H9 (cell line): Measurements from ENCODE around the gene GTF2E1. TPM values are rescaled to one million over a fixed set of nuclear protein-coding genes. Genes with fewer than 3 reads are reported as not detected.

Experiments used
- DNase-seq: peaks from one replicate; pipeline ENCODE4 v3.0.0-alpha.2; 2017
- H2AFZ ChIP-seq: one replicate; pipeline ENCODE4 v1.6.1; 2013; ENCODE audit warnings: mild to moderate bottlenecking, low read length, control low read depth, moderate library complexity
- H2AK5ac ChIP-seq: 2 replicates; pipeline ENCODE4 v1.6.1; 2013; ENCODE audit warnings: low read length, control low read depth, mixed read lengths; ENCODE audit not compliant: insufficient read length
- H2BK120ac ChIP-seq: one replicate; pipeline ENCODE4 v1.6.1; 2013; ENCODE audit warnings: low read depth, mild to moderate bottlenecking, low read length, control low read depth, inconsistent platforms; ENCODE audit not compliant: poor library complexity, severe bottlenecking
- H2BK12ac ChIP-seq: 2 replicates; pipeline ENCODE4 v1.6.1; 2013; ENCODE audit warnings: low read length, control low read depth, mixed read lengths, low read depth; ENCODE audit not compliant: insufficient read length
- H2BK15ac ChIP-seq: 2 replicates; pipeline ENCODE4 v1.6.1; 2013; ENCODE audit warnings: low read depth, low read length, control low read depth
- H2BK20ac ChIP-seq: one replicate; pipeline ENCODE4 v1.6.1; 2013; ENCODE audit warnings: low read depth, mild to moderate bottlenecking, low read length, control low read depth, inconsistent platforms; ENCODE audit not compliant: poor library complexity, severe bottlenecking
- H2BK5ac ChIP-seq: 2 replicates; pipeline ENCODE4 v1.6.1; 2013; ENCODE audit warnings: low read length, control low read depth, mixed read lengths; ENCODE audit not compliant: insufficient read length
- H3K14ac ChIP-seq: 2 replicates; pipeline ENCODE4 v1.6.1; 2013; ENCODE audit warnings: low read length, control low read depth; ENCODE audit not compliant: insufficient read depth
- H3K18ac ChIP-seq: 2 replicates; pipeline ENCODE4 v1.6.1; 2013; ENCODE audit warnings: low read depth, mild to moderate bottlenecking, mixed read lengths, low read length, control low read depth; ENCODE audit not compliant: insufficient read length
- H3K23ac ChIP-seq: 2 replicates; pipeline ENCODE4 v1.6.1; 2013; ENCODE audit warnings: low read length, control low read depth, mixed read lengths, low read depth; ENCODE audit not compliant: insufficient read length
- H3K23me2 ChIP-seq: 2 replicates; pipeline ENCODE4 v1.6.1; 2013; ENCODE audit warnings: low read depth, mild to moderate bottlenecking, mixed read lengths, low read length, control low read depth; ENCODE audit not compliant: insufficient read length, poor library complexity, severe bottlenecking
- H3K27ac ChIP-seq: 2 replicates; pipeline ENCODE4 v1.5.1; 2013; ENCODE audit warnings: low read length, control low read depth, mixed read lengths, low read depth; ENCODE audit not compliant: insufficient read length
- H3K27me3 ChIP-seq: 2 replicates; pipeline ENCODE4 v1.6.1; 2013; ENCODE audit warnings: low read length, control low read depth, inconsistent platforms; ENCODE audit not compliant: insufficient read depth
- H3K4ac ChIP-seq: 2 replicates; pipeline ENCODE4 v1.6.1; 2013; ENCODE audit warnings: low read depth, mild to moderate bottlenecking, control low read depth, inconsistent platforms, low read length, moderate library complexity
- H3K4me1 ChIP-seq: 2 replicates; pipeline ENCODE4 v1.6.1; 2013; ENCODE audit warnings: low read length, control low read depth, inconsistent platforms; ENCODE audit not compliant: insufficient read depth
- H3K4me2 ChIP-seq: 2 replicates; pipeline ENCODE4 v1.6.1; 2013; ENCODE audit warnings: low read length, control low read depth, mixed read lengths; ENCODE audit not compliant: insufficient read length, insufficient read depth
- H3K56ac ChIP-seq: 2 replicates; pipeline ENCODE4 v1.6.1; 2013; ENCODE audit warnings: low read depth, mild to moderate bottlenecking, mixed read lengths, low read length, control low read depth; ENCODE audit not compliant: insufficient read length
- H3K79me1 ChIP-seq: 2 replicates; pipeline ENCODE4 v1.6.1; 2013; ENCODE audit warnings: low read depth, mild to moderate bottlenecking, moderate library complexity, low read length, control low read depth, inconsistent platforms; ENCODE audit not compliant: insufficient read depth, poor library complexity, severe bottlenecking
- H3K79me2 ChIP-seq: 2 replicates; pipeline ENCODE4 v1.6.1; 2013; ENCODE audit warnings: low read length, control low read depth, inconsistent platforms; ENCODE audit not compliant: insufficient read depth
- H3K9ac ChIP-seq: 2 replicates; pipeline ENCODE4 v1.6.1; 2013; ENCODE audit warnings: low read length, control low read depth, mixed read lengths; ENCODE audit not compliant: insufficient read length; ENCODE audit errors: extremely low read depth
- H3K9me3 ChIP-seq: one replicate; pipeline ENCODE4 v1.6.1; 2013; ENCODE audit warnings: low read depth, low read length, inconsistent platforms; ENCODE audit not compliant: control insufficient read depth
- H3T11ph ChIP-seq: one replicate; pipeline ENCODE4 v1.6.1; 2013; ENCODE audit warnings: mild to moderate bottlenecking, low read length, control low read depth, inconsistent platforms
- H4K20me1 ChIP-seq: one replicate; pipeline ENCODE4 v1.6.1; 2013; ENCODE audit not compliant: control insufficient read depth, insufficient read length, insufficient read depth
- H4K5ac ChIP-seq: 2 replicates; pipeline ENCODE4 v1.6.1; 2013; ENCODE audit warnings: low read depth, mild to moderate bottlenecking, mixed read lengths, low read length, control low read depth; ENCODE audit not compliant: insufficient read length
- H4K8ac ChIP-seq: replicated peaks from 2 replicates; pipeline ENCODE4 v1.6.1; 2013; ENCODE audit warnings: low read length, control low read depth, mixed read lengths, low read depth; ENCODE audit not compliant: insufficient read length
- H4K91ac ChIP-seq: 2 replicates; pipeline ENCODE4 v1.6.1; 2013; ENCODE audit warnings: low read depth, mild to moderate bottlenecking, moderate library complexity, mixed read lengths, low read length, control low read depth; ENCODE audit not compliant: insufficient read length
- H3K27ac Mint-ChIP-seq, 3 experiments: 2 replicates in 2 of 3; 3 replicates in 1 of 3; pipeline ENCODE4 v1.8.0; 2020 to 2021; ENCODE audit warnings: mixed read lengths in 3 of 3, mild to moderate bottlenecking in 1 of 3, moderate library complexity in 1 of 3
- H3K27me3 Mint-ChIP-seq: 2 replicates; pipeline ENCODE4 v1.8.0; 2021; ENCODE audit warnings: low read depth, mild to moderate bottlenecking, moderate library complexity, mixed read lengths
- H3K36me3 Mint-ChIP-seq, 3 experiments: 2 replicates in 2 of 3; 3 replicates in 1 of 3; pipeline ENCODE4 v1.8.0; 2020 to 2021; ENCODE audit warnings: low read depth in 3 of 3, mixed read lengths in 3 of 3; ENCODE audit not compliant: insufficient read depth in 1 of 3
- H3K4me1 Mint-ChIP-seq, 2 experiments: 2 replicates each; pipeline ENCODE4 v1.8.0; 2020; ENCODE audit warnings: mixed read lengths in 2 of 2
- H3K4me3 Mint-ChIP-seq, 2 experiments: 2 replicates in 1 of 2; 3 replicates in 1 of 2; pipeline ENCODE4 v1.8.0; 2020 to 2021; ENCODE audit warnings: mild to moderate bottlenecking in 2 of 2, mixed read lengths in 2 of 2, moderate library complexity in 1 of 2
- H3K9me3 Mint-ChIP-seq, 2 experiments: 2 replicates in 1 of 2; 3 replicates in 1 of 2; pipeline ENCODE4 v1.8.0; 2020; ENCODE audit warnings: mild to moderate bottlenecking in 2 of 2, mixed read lengths in 2 of 2, moderate library complexity in 1 of 2
- WGBS: extraction: QIAGEN DNeasy Blood & Tissue Kit; methylation state at CpG from one replicate; pipeline ENCODE4 v1.1.7; 2013; ENCODE audit warnings: missing lambda C conversion rate, low lambda C conversion rate, mixed read lengths; ENCODE audit not compliant: insufficient read length; ENCODE audit errors: extremely low coverage; 5-methylcytosine and 5-hydroxymethylcytosine counted together
- total RNA-seq: library from RNA; stranded (reverse); gene quantifications from 2 replicates; pipeline ENCODE4 v1.2.1, GENCODE V29; 2021
- TF ChIP-seq, protein P1 (sequence below): fragments of 200-600 bp; sonication (generic); conservative IDR thresholded peaks from 3 replicates; pipeline ENCODE4 v1.8.0; 2021; ENCODE audit warnings: antibody characterized with exemption, mild to moderate bottlenecking

Gene GTF2E1
- total RNA-seq, 1 experiment from 2014 or later = 88.8 TPM

DNA sequence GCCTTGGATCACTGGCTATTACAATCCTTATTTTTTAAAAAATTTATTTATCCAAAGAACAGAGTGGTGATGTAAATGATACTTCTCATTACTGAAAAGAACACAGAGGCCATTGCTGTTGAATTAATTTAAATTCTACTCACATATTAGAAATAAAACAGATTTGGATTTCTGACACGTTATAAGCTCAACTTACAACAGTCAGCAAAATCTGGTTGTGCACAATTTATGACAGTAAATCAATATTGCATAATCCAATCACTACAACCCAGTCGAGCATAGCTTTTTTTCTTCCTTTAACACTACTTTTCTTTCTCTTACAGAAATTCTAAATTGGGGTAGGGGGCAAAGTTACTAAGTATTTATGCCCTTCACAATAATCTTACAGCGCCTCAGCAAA lies 43.2 kb upstream of the GTF2E1 start:
- H4K20me1 ChIP-seq = no peaks in the 10 kb centered on the region
- H3K9ac ChIP-seq = no peak overlapping the region
- H4K5ac ChIP-seq = no peak overlapping the region
- no peaks in the 10 kb centered on the region for H3K79me2 ChIP-seq
- no peak overlapping the region for H3K4ac ChIP-seq
- H2BK20ac ChIP-seq = no peak overlapping the region
- no peaks in the 10 kb centered on the region; the same call in 1 of the 2 replicates for H3K4me1 ChIP-seq
- H3K56ac ChIP-seq = no peak overlapping the region
- TF ChIP-seq, protein P1, sequence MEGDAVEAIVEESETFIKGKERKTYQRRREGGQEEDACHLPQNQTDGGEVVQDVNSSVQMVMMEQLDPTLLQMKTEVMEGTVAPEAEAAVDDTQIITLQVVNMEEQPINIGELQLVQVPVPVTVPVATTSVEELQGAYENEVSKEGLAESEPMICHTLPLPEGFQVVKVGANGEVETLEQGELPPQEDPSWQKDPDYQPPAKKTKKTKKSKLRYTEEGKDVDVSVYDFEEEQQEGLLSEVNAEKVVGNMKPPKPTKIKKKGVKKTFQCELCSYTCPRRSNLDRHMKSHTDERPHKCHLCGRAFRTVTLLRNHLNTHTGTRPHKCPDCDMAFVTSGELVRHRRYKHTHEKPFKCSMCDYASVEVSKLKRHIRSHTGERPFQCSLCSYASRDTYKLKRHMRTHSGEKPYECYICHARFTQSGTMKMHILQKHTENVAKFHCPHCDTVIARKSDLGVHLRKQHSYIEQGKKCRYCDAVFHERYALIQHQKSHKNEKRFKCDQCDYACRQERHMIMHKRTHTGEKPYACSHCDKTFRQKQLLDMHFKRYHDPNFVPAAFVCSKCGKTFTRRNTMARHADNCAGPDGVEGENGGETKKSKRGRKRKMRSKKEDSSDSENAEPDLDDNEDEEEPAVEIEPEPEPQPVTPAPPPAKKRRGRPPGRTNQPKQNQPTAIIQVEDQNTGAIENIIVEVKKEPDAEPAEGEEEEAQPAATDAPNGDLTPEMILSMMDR = no peak
- no peaks in the 10 kb centered on the region for H3K23me2 ChIP-seq
- peaks cover 5 to 16% (median 15%) of the 10 kb centered on the region in 3 experiments; a peak in 6 of 7 replicates for H3K36me3 Mint-ChIP-seq
- no peak overlapping the region for H2AFZ ChIP-seq
- H3T11ph ChIP-seq = no peak overlapping the region
- H3K14ac ChIP-seq = no peak overlapping the region
- no peak overlapping the region for H4K91ac ChIP-seq
- no peaks in the 10 kb centered on the region; the same call in 1 of the 2 replicates for H3K27me3 ChIP-seq
- H3K9me3 ChIP-seq = no peaks in the 10 kb centered on the region
- H3K27ac Mint-ChIP-seq = no peak overlapping the region
- H3K9me3 Mint-ChIP-seq = peaks cover 3 to 4% of the 10 kb centered on the region in 2 experiments; a peak in 2 of 5 replicates
- DNase-seq = no peak
- peaks cover 24 to 27% of the 10 kb centered on the region in 2 experiments for H3K4me1 Mint-ChIP-seq
- H3K27ac ChIP-seq = no peak overlapping the region
- no peak overlapping the region for H3K18ac ChIP-seq
- H3K79me1 ChIP-seq = no peaks in the 10 kb centered on the region
- H3K4me3 Mint-ChIP-seq = no peak overlapping the region
- WGBS = no CpG with 5 or more reads among the region's 3 CpGs
- H2BK12ac ChIP-seq = no peak overlapping the region
- no peak overlapping the region for H3K4me2 ChIP-seq
- no peak overlapping the region for H2BK5ac ChIP-seq
- H2BK120ac ChIP-seq = no peak overlapping the region
- H4K8ac ChIP-seq = no peak overlapping the region
- H2BK15ac ChIP-seq = no peak overlapping the region
- no peak overlapping the region for H3K23ac ChIP-seq
- H2AK5ac ChIP-seq = no peak overlapping the region
- no peaks in the 10 kb centered on the region for H3K27me3 Mint-ChIP-seq
